NCI-H774 (cell line): ENCODE measurements around the gene ACAT2.
"Not testable (repeated sequence)": the region's sequence is repeated elsewhere in the genome, so short reads cannot be mapped to it uniquely, and the experiment has no call there.

ENCODE experiments used
- DNase-seq: peaks from one replicate; lab custom pipeline; 2025; lab: John Stamatoyannopoulos, UW

Gene ACAT2

GRCh38 chr6:159730332-159730676, 31.5 kb upstream of the ACAT2 start:
- DNase-seq: no peak

DNA sequence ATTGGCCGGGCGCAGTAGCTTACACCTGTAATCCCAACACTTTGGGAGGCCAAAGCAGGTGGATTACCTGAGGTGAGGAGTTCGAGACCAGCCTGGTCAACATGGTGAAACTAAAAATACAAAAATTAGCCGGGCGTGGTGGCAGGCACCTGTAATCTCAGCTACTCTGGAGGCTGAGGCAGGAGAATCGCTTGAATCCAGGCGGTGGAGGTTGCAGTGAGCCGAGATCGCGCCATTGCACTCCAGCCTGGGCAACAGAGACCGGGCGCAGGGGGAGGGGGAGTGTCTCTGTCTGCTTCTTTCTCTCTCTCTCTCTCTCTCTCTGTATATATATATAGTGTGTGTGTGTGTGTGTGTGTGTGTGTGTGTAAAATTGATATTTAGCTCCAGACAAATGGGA, 29.3 kb upstream of the ACAT2 start:
- DNase-seq: not testable (repeated sequence)

GRCh38 chr6:159733395-159733794, 28.4 kb upstream of the ACAT2 start:
- not testable (repeated sequence) for DNase-seq

- DNase-seq: no peak
Measured at GRCh38 chr6:159736908-159737307, 24.9 kb upstream of the ACAT2 start.

DNA sequence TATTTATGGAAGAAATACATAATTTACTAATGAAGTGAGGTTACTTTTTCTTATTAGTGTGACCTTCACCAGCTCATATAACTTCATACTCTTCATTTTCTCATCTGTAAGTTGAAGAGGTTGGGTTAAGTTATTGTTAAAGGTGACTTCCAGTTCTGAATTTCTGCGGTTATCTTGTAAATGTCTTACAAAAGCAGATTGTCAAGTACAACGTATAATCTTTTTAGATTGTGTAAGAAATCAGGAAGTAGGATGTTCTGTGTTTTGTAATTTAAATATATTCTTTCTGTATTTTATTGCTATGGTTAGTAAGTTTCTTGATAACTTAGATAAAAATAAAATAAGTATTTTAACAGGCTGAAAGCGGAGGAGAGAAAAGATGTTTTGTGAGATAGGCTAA, 22.5 kb upstream of the ACAT2 start:
- DNase-seq: no peak

- DNase-seq: no peak
Measured at GRCh38 chr6:159742165-159742564, 19.7 kb upstream of the ACAT2 start.

DNA sequence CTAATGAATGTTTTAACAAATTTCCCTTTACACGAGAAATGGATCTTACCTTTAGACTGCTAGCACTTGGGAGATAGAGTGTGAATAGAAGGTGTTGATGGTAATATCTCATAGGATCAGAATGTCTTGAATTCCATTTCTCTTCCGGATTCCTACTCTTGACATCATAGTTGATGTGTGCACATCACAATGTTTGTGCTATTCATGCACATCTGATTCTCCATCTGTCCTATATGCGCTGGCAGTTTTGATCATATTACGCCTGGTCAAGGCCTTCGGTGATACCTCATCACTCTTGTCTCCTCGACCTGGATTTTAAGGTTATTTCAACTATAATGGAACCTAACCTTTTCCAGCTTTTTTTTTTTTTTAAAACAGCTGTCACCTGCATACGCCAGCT, 16.8 kb upstream of the ACAT2 start:
- no peak for DNase-seq

GRCh38 chr6:159746759-159747158, 15.1 kb upstream of the ACAT2 start:
- DNase-seq: no peak

DNA sequence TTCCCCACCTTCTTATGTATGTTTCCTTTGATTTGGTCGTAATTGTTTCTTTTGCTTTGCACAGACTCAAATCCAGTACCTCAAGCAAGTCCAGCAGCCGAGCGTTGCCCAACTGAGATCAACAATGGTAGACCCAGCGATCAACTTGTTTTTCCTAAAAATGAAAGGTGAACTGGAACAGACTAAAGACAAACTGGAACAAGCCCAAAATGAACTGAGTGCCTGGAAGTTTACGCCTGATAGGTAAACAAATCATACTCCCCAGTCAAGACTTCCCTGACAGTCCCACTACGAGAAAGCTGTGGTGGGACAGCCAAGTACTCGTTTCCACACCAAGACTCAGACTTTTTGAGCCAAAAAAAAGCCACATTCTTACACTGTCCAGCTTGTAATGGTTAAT, 13.7 kb upstream of the ACAT2 start:
- DNase-seq: not testable (repeated sequence)

GRCh38 chr6:159751448-159751847, 10.4 kb upstream of the ACAT2 start:
- DNase-seq: no peak

GRCh38 chr6:159753081-159753872, 8.6 kb upstream of the ACAT2 start:
- no peak for DNase-seq

GRCh38 chr6:159754401-159754800, 7.4 kb upstream of the ACAT2 start:
- no peak for DNase-seq

DNA sequence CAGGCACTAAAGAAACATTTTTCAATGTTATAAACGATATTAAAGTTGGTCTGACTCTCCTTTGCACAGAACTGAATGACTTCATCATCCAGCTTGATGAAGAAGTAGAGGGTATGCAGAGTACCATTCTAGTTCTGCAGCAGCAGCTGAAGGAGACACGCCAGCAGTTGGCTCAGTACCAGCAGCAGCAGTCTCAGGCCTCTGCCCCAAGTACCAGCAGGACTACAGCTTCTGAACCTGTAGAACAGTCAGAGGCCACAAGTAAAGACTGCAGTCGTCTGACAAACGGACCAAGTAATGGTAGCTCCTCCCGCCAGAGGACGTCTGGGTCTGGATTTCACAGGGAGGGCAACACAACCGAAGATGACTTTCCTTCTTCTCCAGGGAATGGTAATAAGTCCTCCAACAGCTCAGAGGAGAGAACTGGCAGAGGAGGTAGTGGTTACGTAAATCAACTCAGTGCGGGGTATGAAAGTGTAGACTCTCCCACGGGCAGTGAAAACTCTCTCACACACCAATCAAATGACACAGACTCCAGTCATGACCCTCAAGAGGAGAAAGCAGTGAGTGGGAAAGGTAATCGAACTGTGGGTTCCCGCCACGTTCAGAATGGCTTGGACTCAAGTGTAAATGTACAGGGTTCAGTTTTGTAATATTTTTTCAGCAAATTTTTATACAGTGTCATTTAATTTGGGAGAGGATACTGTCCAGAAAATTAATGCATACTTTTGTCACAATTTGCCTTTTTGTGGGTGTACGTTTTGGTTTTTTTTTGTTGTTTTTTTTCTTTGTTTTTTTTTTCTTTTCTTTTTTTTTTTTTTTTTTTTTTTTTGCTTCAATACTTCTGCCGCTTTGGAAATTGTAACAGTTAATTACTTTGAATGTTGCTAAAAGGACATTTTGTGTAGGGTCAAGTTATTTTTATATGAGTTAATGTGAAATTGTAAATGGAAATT, 6.6 kb upstream of the ACAT2 start:
- no peak for DNase-seq

DNA sequence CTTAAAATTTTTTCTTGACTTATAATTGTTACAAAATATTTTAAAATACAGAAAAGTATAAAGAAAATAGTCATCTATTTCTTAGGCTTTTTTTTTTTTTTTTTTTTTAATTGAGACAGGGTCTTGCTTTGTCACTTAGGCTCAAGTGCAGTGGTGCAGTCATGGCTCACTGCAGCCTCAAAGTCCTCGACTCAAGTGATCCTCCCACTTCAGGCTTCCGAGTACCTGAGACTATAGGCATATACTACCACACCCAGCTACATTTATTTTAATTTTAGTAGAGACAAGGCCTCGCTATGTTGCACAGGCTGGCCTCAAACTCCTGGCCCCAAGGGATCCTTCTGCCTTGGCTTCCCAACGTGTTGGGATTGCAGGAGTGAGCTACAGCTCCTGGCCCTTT, 5.3 kb upstream of the ACAT2 start:
- DNase-seq: no peak

DNA sequence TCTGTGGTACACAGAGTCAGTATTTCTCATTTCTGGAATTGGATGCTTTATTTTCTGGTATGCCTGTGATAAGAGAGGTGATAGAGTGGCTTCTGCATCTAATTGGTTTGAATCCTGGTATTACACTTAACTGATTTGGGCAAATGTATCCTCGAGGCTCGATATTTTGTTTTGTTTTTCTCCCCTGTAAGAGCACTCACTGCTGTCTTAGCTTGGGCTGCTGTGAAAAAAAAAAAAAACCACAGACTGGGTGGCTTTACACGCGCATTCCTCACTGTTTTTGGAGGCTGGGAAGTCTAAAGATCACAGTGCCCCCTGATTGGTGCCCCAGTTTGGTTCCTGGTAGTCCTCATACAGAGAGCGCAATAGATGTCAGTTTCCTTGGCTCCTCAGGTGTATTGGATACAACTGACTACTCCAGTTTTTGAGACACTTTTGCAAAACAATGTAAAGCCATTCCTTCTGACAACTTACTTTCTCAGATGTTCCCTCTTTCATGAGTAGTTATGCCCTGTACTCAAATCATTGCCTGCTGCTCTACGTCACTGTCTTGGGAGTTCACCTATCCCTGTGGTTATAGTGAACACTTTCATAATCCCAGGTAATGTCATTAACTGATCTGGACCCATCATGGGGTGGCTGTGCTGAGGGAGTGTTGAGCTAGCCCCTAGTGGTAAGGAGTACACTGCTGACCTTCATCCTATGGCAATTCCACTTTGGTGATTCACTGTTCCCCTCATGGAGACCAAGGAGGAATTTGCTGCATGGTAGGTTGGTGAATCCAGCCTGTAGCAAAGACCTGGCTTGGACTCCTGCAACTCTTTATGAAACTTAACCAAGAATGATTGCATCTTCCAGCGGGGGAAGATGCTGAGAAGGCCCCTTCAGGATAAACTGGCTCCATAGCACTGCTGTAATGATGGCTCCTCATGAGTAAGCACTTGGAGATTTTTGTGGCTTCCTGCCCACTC, 3.5 kb upstream of the ACAT2 start:
- DNase-seq: no peak

DNA sequence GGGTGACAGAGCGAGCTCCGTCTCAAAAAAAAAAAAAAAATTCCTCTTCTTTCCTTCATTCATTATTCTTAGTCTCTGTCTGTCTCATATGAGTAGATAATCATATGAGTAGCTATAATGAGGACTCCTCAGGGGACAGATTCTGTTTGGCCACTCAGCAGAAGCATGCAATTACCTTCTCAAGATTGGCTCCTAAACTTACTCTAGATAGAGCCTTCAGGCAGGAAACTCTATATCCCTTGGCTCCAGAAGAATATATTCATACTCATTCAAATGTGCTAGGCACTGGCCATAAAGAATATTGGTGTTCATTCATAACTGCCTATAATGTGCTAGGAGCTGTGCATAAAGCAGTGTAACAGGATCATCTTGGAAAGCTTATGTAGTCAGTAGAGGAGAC, 2.2 kb upstream of the ACAT2 start:
- no peak for DNase-seq

- DNase-seq: no peak
Measured at GRCh38 chr6:159760602-159761057, 1.2 kb upstream of the ACAT2 start.

- no peak for DNase-seq
Measured at GRCh38 chr6:159761129-159761872, 544 bp upstream of the ACAT2 start.

- DNase-seq: no peak
Measured at GRCh38 chr6:159762681-159763293, 942 bp downstream of the ACAT2 start.

GRCh38 chr6:159766906-159767305, 5.1 kb downstream of the ACAT2 start:
- DNase-seq: no peak

- no peak for DNase-seq
Measured at GRCh38 chr6:159769470-159769869, 7.6 kb downstream of the ACAT2 start.
